ENCODE results near the gene SOX30. TPM values are rescaled to one million over a fixed set of nuclear protein-coding genes. Genes with fewer than 3 reads are reported as not detected.

SOX30 gene
- total RNA-seq, 1 experiment from 2014 or later: 0.46 TPM

- no peak overlapping the region for H3K27ac Mint-ChIP-seq
- peaks cover 17% of the 10 kb centered on the region for H3K9me3 Mint-ChIP-seq
Observed at GRCh38 chr5:157649101-157649500, 3.1 kb downstream of the SOX30 start.

GRCh38 chr5:157648275-157648990 is 3.8 kb downstream of the SOX30 start:
- Mint-ChIP-seq H3K4me1 (no peaks in the 10 kb centered on the region), H3K36me3 (peaks cover 11% of the 10 kb centered on the region), H3K9me3 (peaks cover 14% of the 10 kb centered on the region), H3K27ac (no peak overlapping the region), H3K27me3 (ENCODE audit: low read depth) (peaks cover 26% of the 10 kb centered on the region), H3K4me3 (no peak overlapping the region)
- DNase-seq (ENCODE audit: low spot score) (no peak), ATAC-seq (no peak)
- POLR2A ChIA-PET: no interaction called here
- CTCF ChIA-PET: no interaction called here
- no peak for TF ChIP-seq ZMAT4 (CRISPR knock-in tag; IDR thresholded peaks at IDR 0.05)
- TF ChIP-seq E2F1 (CRISPR knock-in tag; IDR thresholded peaks at IDR 0.05): no peak
- no peak for TF ChIP-seq JUN (CRISPR knock-in tag; IDR thresholded peaks at IDR 0.05)
- no peak for TF ChIP-seq JAZF1 (CRISPR knock-in tag; IDR thresholded peaks at IDR 0.05)
- no peak for TF ChIP-seq ZNF512 (CRISPR knock-in tag; IDR thresholded peaks at IDR 0.05; ENCODE audit: borderline replicate concordance)
- TF ChIP-seq ZNF232 (CRISPR knock-in tag; IDR thresholded peaks at IDR 0.05): no peak
- TF ChIP-seq, protein P1, sequence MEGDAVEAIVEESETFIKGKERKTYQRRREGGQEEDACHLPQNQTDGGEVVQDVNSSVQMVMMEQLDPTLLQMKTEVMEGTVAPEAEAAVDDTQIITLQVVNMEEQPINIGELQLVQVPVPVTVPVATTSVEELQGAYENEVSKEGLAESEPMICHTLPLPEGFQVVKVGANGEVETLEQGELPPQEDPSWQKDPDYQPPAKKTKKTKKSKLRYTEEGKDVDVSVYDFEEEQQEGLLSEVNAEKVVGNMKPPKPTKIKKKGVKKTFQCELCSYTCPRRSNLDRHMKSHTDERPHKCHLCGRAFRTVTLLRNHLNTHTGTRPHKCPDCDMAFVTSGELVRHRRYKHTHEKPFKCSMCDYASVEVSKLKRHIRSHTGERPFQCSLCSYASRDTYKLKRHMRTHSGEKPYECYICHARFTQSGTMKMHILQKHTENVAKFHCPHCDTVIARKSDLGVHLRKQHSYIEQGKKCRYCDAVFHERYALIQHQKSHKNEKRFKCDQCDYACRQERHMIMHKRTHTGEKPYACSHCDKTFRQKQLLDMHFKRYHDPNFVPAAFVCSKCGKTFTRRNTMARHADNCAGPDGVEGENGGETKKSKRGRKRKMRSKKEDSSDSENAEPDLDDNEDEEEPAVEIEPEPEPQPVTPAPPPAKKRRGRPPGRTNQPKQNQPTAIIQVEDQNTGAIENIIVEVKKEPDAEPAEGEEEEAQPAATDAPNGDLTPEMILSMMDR (IDR thresholded peaks at IDR 0.05): no peak

More at GRCh38 chr5:157649101-157649500, 3.1 kb downstream of the SOX30 start:
- ATAC-seq (no peak), DNase-seq (ENCODE audit: low spot score) (no peak)
- ChIA-PET POLR2A (no interaction called here), CTCF (no interaction called here)
- no peak overlapping the region for H3K4me3 Mint-ChIP-seq
- H3K4me1 Mint-ChIP-seq: no peaks in the 10 kb centered on the region
- TF ChIP-seq NR2C2 (CRISPR knock-in tag; IDR thresholded peaks at IDR 0.05): no peak
- no peak for TF ChIP-seq PRDM15 (CRISPR knock-in tag; IDR thresholded peaks at IDR 0.05)
- no peak for TF ChIP-seq KAT7 (CRISPR knock-in tag; IDR thresholded peaks at IDR 0.05; ENCODE audit: borderline replicate concordance)
- peaks cover 32% of the 10 kb centered on the region for H3K27me3 Mint-ChIP-seq (ENCODE audit: low read depth)
- H3K36me3 Mint-ChIP-seq: peaks cover 14% of the 10 kb centered on the region

DNA sequence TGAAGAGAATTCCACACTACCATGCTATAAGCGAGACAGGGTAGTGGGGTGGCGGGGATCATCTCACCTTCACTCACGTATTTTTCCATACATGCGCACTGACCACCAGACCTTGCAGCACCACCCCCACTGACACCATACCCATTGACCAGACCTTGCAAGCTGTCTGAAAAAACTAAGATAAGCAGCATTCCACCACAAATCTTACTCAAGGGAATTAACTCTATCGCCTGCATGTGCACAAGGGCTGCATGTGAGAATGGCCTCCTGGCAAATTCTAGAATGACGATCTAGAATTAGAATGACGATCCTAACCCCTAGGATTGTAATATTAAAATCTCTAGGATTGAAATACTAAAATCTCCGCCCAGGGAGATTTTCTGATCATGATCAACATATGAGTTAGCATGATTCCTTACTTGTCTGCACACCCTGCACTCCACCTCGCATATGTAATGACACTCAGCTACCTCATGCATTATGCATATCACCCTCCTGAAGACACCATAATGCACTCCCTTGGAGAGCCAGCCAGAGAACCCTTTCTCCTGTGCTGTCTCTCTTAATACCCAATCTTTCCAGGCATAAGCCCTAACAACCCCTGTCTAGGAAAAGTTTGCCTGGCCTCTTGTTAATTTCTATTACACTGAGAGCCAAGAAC is 11.7 kb downstream of the SOX30 start:
- peaks cover 10% of the 10 kb centered on the region for H3K4me1 Mint-ChIP-seq
- DNase-seq (ENCODE audit: low spot score) (no peak), ATAC-seq (no peak)
- H3K36me3 Mint-ChIP-seq: no peaks in the 10 kb centered on the region
- ChIA-PET POLR2A (no interaction called here), CTCF (no interaction called here)
- TF ChIP-seq ZNF263 (CRISPR knock-in tag; IDR thresholded peaks at IDR 0.05; ENCODE audit: low read depth) (no peak), PRRX2 (CRISPR knock-in tag; IDR thresholded peaks at IDR 0.05) (no peak)
- no peak overlapping the region for H3K4me3 Mint-ChIP-seq
- peaks cover 7% of the 10 kb centered on the region for H3K27me3 Mint-ChIP-seq (ENCODE audit: low read depth)
- H3K9me3 Mint-ChIP-seq: no peaks in the 10 kb centered on the region
- H3K27ac Mint-ChIP-seq: no peak overlapping the region

All from WTC11 (cell line).